ENCODE results near the gene GRIN2A.

DNA sequence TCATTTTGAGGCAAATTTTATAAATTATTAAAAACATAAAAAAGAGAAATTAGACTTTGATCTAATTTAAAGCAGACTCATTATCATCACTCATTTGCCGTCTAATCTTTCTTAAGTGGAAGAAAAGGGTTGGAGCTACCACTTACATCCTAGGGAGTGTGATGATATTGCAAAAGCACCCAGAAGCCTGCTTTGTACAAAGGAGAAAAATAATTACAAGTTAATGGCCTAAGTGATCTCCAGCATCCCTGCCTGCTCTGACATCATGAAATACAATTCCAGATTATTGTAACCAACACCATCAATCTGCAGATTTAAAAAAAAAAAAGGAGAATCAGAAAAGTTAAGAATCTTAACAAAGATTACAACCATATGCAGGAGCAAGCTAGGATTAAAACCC is 260.2 kb downstream of the GRIN2A start:
- TF ChIP-seq, protein P1, sequence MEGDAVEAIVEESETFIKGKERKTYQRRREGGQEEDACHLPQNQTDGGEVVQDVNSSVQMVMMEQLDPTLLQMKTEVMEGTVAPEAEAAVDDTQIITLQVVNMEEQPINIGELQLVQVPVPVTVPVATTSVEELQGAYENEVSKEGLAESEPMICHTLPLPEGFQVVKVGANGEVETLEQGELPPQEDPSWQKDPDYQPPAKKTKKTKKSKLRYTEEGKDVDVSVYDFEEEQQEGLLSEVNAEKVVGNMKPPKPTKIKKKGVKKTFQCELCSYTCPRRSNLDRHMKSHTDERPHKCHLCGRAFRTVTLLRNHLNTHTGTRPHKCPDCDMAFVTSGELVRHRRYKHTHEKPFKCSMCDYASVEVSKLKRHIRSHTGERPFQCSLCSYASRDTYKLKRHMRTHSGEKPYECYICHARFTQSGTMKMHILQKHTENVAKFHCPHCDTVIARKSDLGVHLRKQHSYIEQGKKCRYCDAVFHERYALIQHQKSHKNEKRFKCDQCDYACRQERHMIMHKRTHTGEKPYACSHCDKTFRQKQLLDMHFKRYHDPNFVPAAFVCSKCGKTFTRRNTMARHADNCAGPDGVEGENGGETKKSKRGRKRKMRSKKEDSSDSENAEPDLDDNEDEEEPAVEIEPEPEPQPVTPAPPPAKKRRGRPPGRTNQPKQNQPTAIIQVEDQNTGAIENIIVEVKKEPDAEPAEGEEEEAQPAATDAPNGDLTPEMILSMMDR (conservative IDR thresholded peaks at IDR 0.05; ENCODE audit: low read length): no peak
- no peak for TF ChIP-seq EZH2phosphoT487 (IDR thresholded peaks at IDR 0.05; ENCODE audit: borderline replicate concordance, low read depth, low read length)

Data from OCI-LY7 (cell line).